Epithelial cell of esophagus (primary cell): ENCODE measurements around the gene TMSB15B.
A peak's percentile ranks its signal among the peaks of the same experiment; 100 is the strongest.
"Not testable (repeated sequence)": the region's sequence is repeated elsewhere in the genome, so short reads cannot be mapped to it uniquely, and the experiment has no call there.

Experiments
- DNase-seq: peaks from one replicate; pipeline ENCODE4 v3.0.0; 2010; ENCODE audit warnings: low read depth
- H3K4me3 ChIP-seq: 2 replicates; pipeline ENCODE4 v1.5.1; 2011; ENCODE audit warnings: mild to moderate bottlenecking, low read length, control low read depth
- TF ChIP-seq, protein P1 (sequence below): IDR thresholded peaks from 2 replicates; pipeline ENCODE4 v1.5.1; 2011; ENCODE audit warnings: low read depth, mild to moderate bottlenecking, low read length, control low read depth, inconsistent platforms; ENCODE audit not compliant: insufficient read depth; ENCODE audit errors: missing control alignments

Gene TMSB15B

DNA sequence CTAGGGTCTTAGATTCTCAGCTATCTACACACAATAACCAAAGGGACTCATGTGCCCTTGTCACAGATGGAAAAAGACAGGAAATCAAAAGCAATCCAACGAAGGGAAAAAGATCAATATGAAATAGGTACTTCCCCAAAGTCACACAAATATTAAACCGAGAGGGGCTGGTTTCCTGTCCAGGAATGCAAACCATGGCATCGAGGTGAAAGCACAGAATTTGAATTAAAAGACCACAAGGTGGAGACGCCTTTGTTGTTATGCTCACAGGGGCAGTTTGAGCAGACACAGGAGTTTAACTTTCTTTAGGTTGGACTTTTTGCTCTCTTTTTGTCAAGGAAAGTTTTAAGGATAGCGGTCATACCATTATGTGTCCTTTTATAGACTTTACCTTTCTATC is 36.8 kb downstream of the TMSB15B start:
- TF ChIP-seq, protein P1, sequence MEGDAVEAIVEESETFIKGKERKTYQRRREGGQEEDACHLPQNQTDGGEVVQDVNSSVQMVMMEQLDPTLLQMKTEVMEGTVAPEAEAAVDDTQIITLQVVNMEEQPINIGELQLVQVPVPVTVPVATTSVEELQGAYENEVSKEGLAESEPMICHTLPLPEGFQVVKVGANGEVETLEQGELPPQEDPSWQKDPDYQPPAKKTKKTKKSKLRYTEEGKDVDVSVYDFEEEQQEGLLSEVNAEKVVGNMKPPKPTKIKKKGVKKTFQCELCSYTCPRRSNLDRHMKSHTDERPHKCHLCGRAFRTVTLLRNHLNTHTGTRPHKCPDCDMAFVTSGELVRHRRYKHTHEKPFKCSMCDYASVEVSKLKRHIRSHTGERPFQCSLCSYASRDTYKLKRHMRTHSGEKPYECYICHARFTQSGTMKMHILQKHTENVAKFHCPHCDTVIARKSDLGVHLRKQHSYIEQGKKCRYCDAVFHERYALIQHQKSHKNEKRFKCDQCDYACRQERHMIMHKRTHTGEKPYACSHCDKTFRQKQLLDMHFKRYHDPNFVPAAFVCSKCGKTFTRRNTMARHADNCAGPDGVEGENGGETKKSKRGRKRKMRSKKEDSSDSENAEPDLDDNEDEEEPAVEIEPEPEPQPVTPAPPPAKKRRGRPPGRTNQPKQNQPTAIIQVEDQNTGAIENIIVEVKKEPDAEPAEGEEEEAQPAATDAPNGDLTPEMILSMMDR: no peak
- no peak for DNase-seq
- no peak overlapping the region for H3K4me3 ChIP-seq

DNA sequence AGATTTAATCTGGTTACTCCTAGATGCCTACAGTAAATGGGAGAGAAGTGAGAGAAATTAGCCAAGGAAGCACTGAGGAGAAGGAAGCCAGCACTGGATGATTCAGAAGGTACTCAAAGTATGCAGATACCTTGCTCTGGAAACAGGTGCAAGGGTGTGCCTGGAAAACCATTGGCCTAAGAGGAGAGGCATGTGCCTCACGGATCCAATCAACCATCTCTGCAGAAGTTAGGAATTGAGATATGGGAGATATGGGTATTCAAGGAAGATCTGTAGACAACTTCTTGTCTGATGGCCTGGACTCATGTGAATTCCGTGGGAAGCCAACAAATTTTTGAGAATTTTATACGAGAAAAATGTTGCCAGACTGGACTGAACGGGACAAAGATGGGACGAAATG is 46.4 kb downstream of the TMSB15B start:
- TF ChIP-seq, protein P1: no peak
- H3K4me3 ChIP-seq: no peak overlapping the region
- no peak for DNase-seq

DNA sequence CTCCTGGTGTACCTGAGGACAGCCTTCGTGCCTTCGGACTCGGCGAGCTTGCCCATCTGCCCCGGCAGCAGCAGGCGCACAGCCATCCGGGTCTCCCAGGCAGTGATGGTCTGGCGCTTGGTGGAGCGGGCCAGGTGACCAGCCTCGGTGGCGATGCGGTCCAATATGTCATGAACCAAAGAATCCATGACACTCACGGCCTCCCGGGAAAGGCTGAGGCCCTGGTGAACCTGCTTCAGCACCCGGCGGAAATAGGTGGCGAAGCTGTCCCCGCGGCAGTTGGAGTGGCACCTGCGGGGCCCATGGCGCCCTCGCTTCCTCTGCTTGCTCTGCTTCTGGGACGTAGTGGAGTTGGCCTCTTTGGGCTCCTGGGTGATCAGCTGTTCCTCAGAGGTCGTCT is 50.7 kb downstream of the TMSB15B start:
- no peak overlapping the region for H3K4me3 ChIP-seq
- DNase-seq: no peak
- TF ChIP-seq, protein P1: no peak

DNA sequence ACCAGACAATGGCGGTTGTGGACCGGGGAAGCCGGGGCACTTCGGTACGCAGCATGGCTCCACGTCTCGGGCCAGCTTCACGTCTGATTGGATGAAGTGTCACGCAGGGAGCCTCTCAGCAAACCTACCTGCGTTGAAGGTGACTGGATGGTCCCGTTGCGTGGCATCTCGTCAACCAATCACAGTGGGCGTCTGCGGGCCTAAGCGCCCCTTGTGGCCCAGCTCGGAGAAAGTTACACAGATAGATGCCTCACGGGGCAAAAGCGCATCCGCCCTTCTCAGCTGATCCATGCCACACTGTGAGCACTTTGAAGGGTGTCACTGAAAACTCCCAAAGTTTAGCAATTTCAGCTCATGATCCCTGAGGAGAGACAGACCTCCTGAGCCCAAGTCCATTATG is 51.2 kb downstream of the TMSB15B start, which contains the start of gene H2BW1:
Gene H2BW1 (minus strand): TSS at position 103 of the 400 bp plus-strand sequence. CDS start 132 bp downstream, outside the sequence.
- no peak for DNase-seq
- H3K4me3 ChIP-seq: no peak within 1 kb of the TSS
- TF ChIP-seq, protein P1: no peak

DNA sequence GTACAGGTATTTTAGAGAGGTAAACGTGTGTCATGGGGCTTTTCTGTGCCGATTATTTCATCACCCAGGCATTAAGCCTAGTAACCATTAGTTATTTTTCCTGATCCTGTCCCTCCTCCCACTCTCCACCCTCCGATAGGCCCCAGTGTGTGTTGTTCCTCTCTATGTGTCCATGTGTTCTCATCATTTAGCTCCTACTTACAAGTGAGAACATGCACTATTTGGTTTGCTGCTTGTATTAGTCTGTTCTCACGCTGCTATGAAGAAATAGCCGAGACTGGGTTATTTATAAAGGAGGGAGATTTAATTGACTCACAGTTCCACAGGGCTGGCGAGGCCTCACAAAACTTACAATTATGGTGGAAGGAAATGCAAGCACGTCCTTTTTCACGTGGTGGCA is 53.1 kb downstream of the TMSB15B start:
- DNase-seq: peak; percentile 65
- not testable (repeated sequence) for H3K4me3 ChIP-seq
